ENCODE measurements around the gene AMOTL2.

Gene AMOTL2

DNA sequence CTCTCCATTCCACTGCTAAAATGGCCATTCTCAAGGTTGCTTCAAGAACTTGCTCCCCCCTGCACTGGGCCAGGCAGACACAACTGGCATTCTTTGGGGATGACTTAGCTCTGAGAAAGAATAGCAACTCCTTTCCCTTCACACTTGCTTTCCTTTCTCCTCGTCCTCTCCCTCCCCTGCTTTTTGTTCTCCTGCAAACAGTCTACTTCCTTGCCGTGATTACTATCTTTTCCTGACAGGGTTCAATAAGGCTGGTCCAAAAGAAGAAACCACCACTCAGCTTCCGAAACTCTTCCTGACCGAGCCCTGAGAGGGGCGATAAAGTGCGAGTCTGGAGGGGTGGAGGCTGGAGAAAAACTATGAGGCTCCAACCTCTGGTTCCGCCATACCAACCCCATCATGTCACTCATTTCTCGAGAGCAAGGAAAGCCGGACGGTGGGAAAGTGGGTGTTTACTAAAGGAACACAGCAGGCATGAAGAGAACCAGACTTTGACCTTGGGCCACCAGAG lies 5.0 kb downstream of the AMOTL2 start:
- Histone ChIP-seq H3K4me3 (ENCODE audit: low read length) (no peak overlapping the region), H3K4me1 (ENCODE audit: control insufficient read depth, insufficient read depth, low read length) (peaks cover 75% of the 10 kb centered on the region), H3K27me3 (ENCODE audit: control insufficient read depth, insufficient read depth, low read length) (no peaks in the 10 kb centered on the region), H3K36me3 (ENCODE audit: control insufficient read depth, insufficient read depth, low read length) (peaks cover 31% of the 10 kb centered on the region), H3K27ac (ENCODE audit: low read depth, low read length) (peak overlapping the region; percentile 98), H3K9ac (ENCODE audit: low read length) (no peak overlapping the region)

DNA sequence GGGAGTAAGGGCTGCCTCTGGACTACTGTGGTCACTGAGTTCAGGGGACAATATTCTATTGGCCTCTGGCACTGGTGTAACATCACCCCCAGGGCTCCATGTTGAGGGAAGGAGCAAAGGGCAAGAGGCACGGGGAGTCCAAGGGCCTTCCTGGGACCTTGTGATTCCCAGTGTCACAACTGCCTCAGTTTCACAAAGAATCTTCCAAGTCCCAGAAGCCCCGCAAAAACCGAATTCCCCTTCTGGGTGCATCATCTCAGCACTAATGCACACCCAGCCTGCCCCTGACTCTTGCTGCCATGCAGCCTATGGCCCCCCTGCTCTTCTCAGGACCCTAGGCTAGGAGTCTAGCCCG lies 5.5 kb downstream of the AMOTL2 start:
- peaks cover 77% of the 10 kb centered on the region for H3K4me1 ChIP-seq (ENCODE audit: control insufficient read depth, insufficient read depth, low read length)
- H3K36me3 ChIP-seq (ENCODE audit: control insufficient read depth, insufficient read depth, low read length): peaks cover 31% of the 10 kb centered on the region
- H3K4me3 ChIP-seq (ENCODE audit: low read length): no peak overlapping the region
- H3K27me3 ChIP-seq (ENCODE audit: control insufficient read depth, insufficient read depth, low read length): no peaks in the 10 kb centered on the region
- peak overlapping the region; percentile 98 for H3K27ac ChIP-seq (ENCODE audit: low read depth, low read length)
- H3K9ac ChIP-seq (ENCODE audit: low read length): no peak overlapping the region

DNA sequence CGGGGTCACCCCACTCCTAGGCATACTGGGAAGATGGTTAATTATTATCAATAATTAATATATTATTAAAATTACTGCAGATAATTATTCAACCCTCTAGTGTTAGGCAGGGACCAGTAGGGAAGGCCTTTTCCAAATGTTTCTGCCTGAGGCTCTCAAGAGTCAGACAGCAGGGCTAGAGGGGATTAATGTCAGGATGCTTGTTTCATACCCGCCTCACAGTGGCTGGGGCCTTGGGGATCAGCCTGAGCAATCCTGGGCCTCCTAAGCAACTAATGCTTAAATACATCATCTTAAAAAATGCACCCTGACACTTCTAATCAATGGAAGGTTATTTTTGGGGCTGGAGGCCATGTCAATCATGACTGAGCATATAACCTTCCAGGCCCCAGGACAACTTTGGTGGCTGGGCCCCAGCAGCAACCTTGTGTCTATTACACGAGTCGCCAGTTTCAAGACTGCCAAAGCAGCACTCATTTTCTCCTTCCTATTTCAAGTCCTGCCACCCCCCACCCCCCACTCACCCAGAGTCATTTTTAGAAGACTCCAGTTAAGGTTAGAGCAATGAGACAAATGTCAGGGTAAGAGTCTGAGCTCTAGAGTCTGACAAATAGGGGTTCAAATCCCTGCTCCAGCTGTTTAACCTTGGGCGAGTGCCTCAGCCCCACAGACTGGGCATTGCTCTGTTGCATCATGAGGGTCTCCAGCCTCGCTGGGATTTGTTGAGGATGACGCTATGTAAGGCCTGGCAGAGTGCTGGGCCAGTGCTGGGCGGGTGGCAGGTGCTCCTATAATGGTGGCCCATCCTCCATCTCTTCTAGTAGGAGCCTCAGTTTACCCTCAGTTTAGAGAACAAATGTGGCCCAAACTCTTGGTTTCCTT lies 6.1 kb downstream of the AMOTL2 start:
- no peak overlapping the region for H3K9ac ChIP-seq (ENCODE audit: low read length)
- peaks cover 31% of the 10 kb centered on the region for H3K36me3 ChIP-seq (ENCODE audit: control insufficient read depth, insufficient read depth, low read length)
- H3K27me3 ChIP-seq (ENCODE audit: control insufficient read depth, insufficient read depth, low read length): no peaks in the 10 kb centered on the region
- H3K4me1 ChIP-seq (ENCODE audit: control insufficient read depth, insufficient read depth, low read length): peaks cover 83% of the 10 kb centered on the region
- H3K4me3 ChIP-seq (ENCODE audit: low read length): no peak overlapping the region
- peak overlapping the region; percentile 98 for H3K27ac ChIP-seq (ENCODE audit: low read depth, low read length)

DNA sequence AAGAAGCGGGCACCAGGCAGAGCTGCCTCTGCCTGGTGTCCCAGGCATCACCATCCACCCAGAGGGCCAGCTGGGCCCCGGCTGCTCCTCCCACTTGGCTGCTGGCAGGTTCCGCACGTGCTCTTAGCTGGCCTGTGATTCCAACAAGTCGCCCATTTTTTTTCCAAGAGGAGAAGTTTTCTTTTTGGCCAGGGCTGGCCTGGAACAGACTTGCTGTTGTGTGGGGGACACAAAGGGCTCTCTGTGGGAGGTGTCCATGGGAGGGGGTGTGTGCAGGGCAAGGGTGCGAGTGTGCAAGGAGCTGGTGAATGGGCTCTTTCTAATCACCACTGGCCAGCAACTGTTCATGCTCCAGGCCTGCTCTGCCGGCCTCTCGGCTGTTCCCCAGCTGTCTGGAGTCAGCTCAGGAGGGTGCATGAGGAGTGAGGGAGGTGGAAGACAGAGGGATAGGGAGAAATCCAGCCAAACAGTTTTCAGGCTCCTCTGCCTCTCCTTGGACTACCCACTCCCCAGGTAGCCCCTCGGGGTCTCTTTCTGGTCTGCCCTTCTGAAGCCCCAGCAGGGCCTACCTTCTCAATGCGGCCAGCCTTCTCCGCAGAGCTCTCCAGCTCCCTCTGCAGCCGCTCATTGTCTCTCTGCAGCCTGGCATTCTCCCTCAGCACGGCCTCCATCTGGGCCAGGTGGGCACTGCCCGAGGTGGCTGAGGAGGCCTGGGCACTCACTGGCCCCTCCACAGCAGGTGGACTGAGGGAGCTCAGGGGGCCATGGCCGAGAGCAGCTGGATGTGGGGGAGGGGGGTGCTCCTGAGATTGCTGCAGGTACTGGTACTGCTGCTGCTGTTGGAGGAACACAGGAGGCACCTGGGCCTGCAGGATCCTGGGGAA lies 7.1 kb downstream of the AMOTL2 start:
- Histone ChIP-seq H3K4me3 (ENCODE audit: low read length) (no peak overlapping the region), H3K4me1 (ENCODE audit: control insufficient read depth, insufficient read depth, low read length) (peaks cover 80% of the 10 kb centered on the region), H3K27ac (ENCODE audit: low read depth, low read length) (peak overlapping the region; percentile 60), H3K27me3 (ENCODE audit: control insufficient read depth, insufficient read depth, low read length) (no peaks in the 10 kb centered on the region), H3K9ac (ENCODE audit: low read length) (no peak overlapping the region), H3K36me3 (ENCODE audit: control insufficient read depth, insufficient read depth, low read length) (peaks cover 32% of the 10 kb centered on the region)

DNA sequence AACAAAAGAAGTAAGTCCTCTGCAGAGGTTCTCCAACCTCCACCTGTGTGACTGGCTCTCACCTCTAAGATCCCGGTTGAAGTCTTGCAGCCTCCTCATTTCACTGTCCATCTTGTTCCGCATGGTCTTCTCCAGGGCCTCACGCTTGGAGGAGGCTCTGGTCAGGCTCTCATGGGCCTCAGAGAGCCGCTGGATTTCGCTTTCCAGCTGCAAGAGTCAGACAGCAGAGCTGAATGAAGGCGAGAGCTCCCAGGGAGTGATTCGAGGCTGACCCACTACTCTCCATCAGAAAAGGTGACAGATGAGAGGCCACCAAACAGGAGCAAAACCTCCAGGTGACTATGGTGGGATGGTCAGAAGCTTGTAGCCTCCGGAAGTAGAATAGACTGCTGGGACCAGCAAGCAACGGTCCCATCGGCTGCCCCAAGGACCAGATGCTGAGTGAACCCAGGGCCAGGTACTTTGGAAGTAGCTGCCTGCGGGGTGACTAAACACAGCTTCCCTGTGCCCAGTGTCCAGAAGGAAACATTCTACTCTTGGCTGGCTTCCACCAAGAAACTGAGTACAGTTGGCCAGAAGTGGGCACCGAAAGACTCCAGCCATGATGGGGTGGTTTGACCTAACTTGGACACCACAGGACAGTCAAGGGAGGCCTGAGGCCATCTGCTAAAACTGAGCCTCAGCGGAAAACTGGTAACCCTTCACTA lies 7.9 kb downstream of the AMOTL2 start:
- H3K9ac ChIP-seq (ENCODE audit: low read length): no peak overlapping the region
- no peaks in the 10 kb centered on the region for H3K27me3 ChIP-seq (ENCODE audit: control insufficient read depth, insufficient read depth, low read length)
- H3K4me3 ChIP-seq (ENCODE audit: low read length): no peak overlapping the region
- peaks cover 40% of the 10 kb centered on the region for H3K36me3 ChIP-seq (ENCODE audit: control insufficient read depth, insufficient read depth, low read length)
- peak overlapping the region; percentile 47 for H3K27ac ChIP-seq (ENCODE audit: low read depth, low read length)
- H3K4me1 ChIP-seq (ENCODE audit: control insufficient read depth, insufficient read depth, low read length): peaks cover 77% of the 10 kb centered on the region

DNA sequence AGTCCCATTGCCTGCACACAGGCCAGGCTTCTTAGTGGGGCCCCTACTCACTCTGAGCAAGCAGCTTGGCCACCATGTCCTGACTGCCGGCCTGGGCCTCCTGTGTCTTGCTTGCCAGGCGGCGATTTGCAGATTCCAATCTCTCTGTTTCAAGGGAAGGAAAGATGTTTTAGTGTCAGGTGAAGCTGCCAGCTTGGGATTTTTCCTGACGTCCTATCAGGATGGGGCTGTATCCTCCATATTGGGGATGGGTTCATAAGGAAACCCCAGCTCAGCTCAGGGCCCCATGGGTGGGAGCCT lies 8.5 kb downstream of the AMOTL2 start:
- Histone ChIP-seq H3K9ac (ENCODE audit: low read length) (no peak overlapping the region), H3K4me3 (ENCODE audit: low read length) (no peak overlapping the region), H3K27me3 (ENCODE audit: control insufficient read depth, insufficient read depth, low read length) (no peaks in the 10 kb centered on the region), H3K4me1 (ENCODE audit: control insufficient read depth, insufficient read depth, low read length) (peaks cover 71% of the 10 kb centered on the region), H3K27ac (ENCODE audit: low read depth, low read length) (peak overlapping the region; percentile 16), H3K36me3 (ENCODE audit: control insufficient read depth, insufficient read depth, low read length) (peaks cover 38% of the 10 kb centered on the region)

DNA sequence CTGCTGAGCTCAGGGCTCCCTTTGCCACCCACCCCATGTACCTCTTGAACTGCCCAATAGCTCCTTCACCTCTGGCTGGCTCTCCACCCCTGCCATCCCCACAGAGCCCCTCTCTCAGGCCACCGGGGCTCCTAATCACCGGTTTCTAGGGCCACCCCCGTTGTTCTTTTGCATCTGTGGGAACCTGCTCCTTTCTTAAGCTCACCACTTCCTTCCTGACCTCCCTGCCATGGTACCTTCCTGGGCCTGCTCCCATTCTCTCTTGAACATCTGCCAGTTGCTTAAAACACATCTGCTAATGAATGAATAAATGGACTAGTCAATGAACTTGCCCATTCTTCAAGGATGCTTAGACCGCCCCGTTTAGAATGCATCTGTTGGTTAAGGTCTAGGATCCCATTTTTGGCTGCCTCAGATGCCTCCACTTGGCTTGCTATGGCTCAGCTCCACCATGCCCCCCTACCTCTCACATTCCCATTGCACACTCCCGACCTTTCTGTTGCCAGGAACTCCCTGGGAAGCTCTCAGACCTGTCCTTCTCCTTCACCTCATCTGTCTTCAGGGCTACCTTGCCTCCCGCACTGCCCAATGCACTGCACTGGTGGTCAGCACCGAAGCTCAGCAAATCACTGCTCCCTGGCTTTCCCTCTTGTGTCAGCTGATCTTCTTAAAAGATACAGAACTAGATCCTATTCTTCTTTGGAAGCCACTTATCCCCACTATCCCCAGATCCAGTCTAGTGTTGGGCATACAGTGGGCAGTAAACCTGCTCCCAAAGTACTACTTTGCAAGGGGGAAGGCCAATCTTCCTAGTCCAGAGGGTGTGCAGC lies 9.1 kb downstream of the AMOTL2 start:
- Histone ChIP-seq H3K9ac (ENCODE audit: low read length) (no peak overlapping the region), H3K4me3 (ENCODE audit: low read length) (peak overlapping the region; percentile 50), H3K4me1 (ENCODE audit: control insufficient read depth, insufficient read depth, low read length) (peaks cover 71% of the 10 kb centered on the region), H3K36me3 (ENCODE audit: control insufficient read depth, insufficient read depth, low read length) (peaks cover 39% of the 10 kb centered on the region), H3K27me3 (ENCODE audit: control insufficient read depth, insufficient read depth, low read length) (no peaks in the 10 kb centered on the region), H3K27ac (ENCODE audit: low read depth, low read length) (peak overlapping the region; percentile 75)

DNA sequence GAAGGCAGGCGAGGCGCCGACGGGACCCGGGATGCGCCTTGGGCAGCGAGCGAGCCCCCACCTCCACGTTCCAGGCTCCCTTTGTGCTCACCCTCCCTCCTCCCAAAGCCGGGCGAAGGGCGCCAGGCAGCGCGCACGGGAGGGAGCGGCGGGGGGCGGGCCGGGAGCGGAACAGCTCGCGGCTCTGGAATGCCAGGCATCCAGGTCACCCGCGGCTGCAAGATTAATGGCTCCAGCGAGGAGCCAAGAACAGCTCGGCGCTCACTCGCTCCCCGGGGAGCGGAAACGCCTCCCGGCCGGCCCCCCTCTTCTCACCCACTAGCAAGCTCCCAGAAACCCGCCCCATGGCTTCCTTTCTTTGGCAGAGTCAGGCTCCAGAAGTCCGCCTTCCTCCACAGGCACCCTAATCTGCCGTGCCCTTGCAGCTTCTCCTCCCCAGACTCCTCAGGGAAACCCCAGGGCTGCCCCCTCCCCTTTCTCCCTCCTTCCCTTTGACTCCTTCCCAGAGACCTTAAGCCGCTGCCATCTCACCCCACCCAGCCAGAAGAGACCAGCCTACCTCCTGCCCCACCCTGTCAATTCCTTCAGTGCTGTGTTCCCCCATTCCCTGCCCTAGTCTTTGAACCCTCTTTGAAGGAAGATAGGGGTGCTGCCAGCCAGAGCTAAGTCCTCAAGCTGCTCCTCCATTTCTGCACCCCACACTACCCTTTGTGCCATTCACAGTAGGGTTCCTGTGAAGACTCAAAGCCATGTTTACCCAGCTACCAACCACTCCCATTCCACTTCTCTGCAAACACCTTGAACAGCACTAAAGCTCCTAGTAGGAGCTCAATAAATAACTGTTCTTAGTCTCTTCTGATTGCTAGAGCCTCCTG lies 9.9 kb downstream of the AMOTL2 start:
- peak overlapping the region; percentile 50 for H3K4me3 ChIP-seq (ENCODE audit: low read length)
- H3K4me1 ChIP-seq (ENCODE audit: control insufficient read depth, insufficient read depth, low read length): peaks cover 71% of the 10 kb centered on the region
- H3K27ac ChIP-seq (ENCODE audit: low read depth, low read length): peak overlapping the region; percentile 75
- H3K27me3 ChIP-seq (ENCODE audit: control insufficient read depth, insufficient read depth, low read length): no peaks in the 10 kb centered on the region
- H3K9ac ChIP-seq (ENCODE audit: low read length): peak overlapping the region; percentile 24
- peaks cover 42% of the 10 kb centered on the region for H3K36me3 ChIP-seq (ENCODE audit: control insufficient read depth, insufficient read depth, low read length)

DNA sequence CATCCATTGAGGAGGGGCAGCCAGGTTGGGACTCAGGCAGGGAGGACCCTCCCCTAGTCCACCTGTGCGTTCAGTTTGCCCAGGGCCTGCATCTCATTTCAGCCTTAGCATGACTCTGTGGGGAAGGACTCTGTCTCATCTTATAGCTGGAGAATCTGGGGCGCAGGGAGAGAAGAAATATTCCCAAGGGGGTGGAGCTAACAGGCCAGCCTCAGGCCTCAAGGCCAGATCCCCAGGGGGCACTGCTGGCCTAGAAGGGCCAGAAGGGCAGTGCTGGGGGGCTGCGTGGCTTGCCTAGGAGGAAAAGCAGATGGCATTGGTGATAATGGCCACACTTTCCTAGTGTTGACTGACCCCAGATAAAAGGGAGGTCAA lies 10.9 kb downstream of the AMOTL2 start:
- Histone ChIP-seq H3K4me3 (ENCODE audit: low read length) (no peak overlapping the region), H3K36me3 (ENCODE audit: control insufficient read depth, insufficient read depth, low read length) (peaks cover 46% of the 10 kb centered on the region), H3K27me3 (ENCODE audit: control insufficient read depth, insufficient read depth, low read length) (no peaks in the 10 kb centered on the region), H3K27ac (ENCODE audit: low read depth, low read length) (peak overlapping the region; percentile 67), H3K9ac (ENCODE audit: low read length) (no peak overlapping the region), H3K4me1 (ENCODE audit: control insufficient read depth, insufficient read depth, low read length) (peaks cover 71% of the 10 kb centered on the region)

DNA sequence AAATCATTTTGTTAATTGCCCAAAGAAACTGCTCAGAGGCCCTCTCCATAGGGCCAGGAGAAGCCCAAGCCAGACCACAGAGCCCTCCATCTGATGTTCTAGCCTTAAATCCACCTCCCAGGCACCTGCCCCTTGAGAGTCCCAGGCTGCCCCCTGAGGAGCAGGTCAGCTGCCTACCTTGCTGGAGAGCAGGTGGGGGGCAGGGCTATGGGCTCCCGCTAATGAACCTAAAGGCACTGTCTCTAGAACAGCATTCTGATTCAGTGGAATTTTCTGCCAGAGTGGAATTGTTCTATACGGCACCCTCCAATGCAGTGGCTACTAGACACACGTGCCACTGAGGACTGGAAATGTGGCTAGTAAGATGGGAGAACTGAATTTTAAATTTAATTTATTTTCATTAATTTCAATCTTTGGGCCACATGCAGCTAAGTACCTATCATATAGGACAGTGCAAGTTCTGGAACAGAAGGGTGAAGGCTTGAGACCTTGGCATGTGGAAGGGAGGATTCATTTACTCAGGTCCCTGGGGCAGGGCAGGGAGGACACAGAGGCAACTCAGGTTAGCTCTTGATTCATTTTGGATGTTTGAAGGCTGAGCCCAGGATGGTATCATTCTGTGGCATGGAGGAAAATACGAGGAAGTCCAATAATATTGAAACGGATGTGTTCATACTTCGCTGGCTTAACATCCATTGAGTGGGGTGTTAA lies 11.4 kb downstream of the AMOTL2 start:
- H3K4me1 ChIP-seq (ENCODE audit: control insufficient read depth, insufficient read depth, low read length): peaks cover 74% of the 10 kb centered on the region
- no peaks in the 10 kb centered on the region for H3K27me3 ChIP-seq (ENCODE audit: control insufficient read depth, insufficient read depth, low read length)
- H3K9ac ChIP-seq (ENCODE audit: low read length): no peak overlapping the region
- no peak overlapping the region for H3K4me3 ChIP-seq (ENCODE audit: low read length)
- peak overlapping the region; percentile 67 for H3K27ac ChIP-seq (ENCODE audit: low read depth, low read length)
- peaks cover 46% of the 10 kb centered on the region for H3K36me3 ChIP-seq (ENCODE audit: control insufficient read depth, insufficient read depth, low read length)

Measured in rectal smooth muscle tissue (tissue), 1 donor.